GM10847 (cell line): ENCODE measurements around the gene AP5Z1.

Source experiments
- POLR2A ChIP-seq: IDR thresholded peaks from 2 replicates; pipeline ENCODE4 v1.6.1; 2011; ENCODE audit not compliant: insufficient read length; ENCODE audit errors: extremely low read depth

Gene AP5Z1

GRCh38 chr7:4788627-4789189 lies 13.3 kb downstream of the AP5Z1 start:
- TF ChIP-seq POLR2A: no peak

DNA sequence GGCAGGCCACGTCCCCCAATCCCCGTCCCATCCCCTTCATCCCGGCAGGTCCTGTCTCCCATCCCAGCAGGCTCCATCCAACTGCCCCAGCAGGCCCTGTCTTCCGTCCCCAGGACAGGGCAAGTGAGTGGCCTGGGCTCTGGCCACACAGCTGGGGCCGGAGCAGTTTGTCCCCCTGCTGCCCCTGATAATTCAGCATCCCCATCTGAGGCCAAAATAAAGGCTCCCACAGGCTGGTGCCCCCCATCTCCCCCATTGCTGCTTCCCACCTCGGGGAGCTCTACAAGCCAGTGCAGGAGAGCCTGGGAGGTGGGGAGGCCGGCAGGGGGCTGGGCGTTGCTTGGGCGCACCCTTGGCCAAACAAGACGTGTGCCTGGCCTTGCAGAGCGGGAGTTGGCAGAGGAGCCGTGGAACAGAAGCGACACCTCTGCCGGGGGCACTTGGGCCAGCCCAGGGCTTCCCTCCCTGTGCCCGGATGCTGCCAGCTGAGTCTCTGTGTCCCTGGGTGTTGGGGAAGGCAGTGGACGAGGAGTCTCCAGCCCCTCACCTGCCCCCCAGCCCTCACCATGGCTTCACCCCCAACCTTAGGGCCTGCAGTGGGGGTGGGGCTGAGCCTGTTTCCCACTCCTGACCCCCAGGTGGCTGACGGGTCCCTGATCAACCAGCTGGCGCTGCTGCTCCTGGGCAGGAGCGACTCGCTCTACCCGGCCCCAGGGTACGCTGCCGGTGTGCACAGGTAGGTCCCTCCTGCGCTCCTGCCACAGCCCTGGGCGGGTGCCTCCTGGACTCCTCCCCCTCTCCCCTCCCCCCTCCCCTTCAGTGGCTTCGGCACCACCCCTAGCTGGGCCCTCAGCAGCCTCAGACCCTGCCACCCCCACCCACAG lies 14.0 kb downstream of the AP5Z1 start:
- no peak for TF ChIP-seq POLR2A

DNA sequence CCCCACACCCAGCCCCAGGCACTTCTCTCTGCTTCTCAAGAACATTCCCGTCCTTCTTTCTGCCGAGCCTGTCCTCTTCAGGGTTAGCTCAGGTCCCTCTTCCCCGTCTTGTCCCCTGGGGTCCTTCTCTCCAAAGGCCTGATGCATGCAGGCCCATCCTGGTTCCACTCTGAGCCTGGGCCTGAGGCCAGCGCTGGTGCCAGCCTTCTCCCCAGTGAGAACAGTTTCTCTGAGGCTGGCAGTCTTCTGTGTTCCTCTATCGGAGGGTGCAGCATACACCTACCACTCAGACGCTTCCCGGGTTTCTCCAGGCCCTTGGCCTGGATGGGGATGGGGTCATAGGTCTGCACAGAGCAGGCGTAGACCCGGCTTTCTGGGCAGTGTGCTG lies 14.6 kb downstream of the AP5Z1 start:
- no peak for TF ChIP-seq POLR2A

- TF ChIP-seq POLR2A: no peak
Observed at GRCh38 chr7:4790516-4790991, 15.1 kb downstream of the AP5Z1 start.

GRCh38 chr7:4791101-4791737 lies 15.8 kb downstream of the AP5Z1 start:
- TF ChIP-seq POLR2A: no peak

GRCh38 chr7:4791738-4792536 lies 16.5 kb downstream of the AP5Z1 start:
- no peak for TF ChIP-seq POLR2A

- TF ChIP-seq POLR2A: no peak
Observed at GRCh38 chr7:4792537-4793126, 17.2 kb downstream of the AP5Z1 start.

GRCh38 chr7:4794591-4795350 lies 19.3 kb downstream of the AP5Z1 start:
- no peak for TF ChIP-seq POLR2A

DNA sequence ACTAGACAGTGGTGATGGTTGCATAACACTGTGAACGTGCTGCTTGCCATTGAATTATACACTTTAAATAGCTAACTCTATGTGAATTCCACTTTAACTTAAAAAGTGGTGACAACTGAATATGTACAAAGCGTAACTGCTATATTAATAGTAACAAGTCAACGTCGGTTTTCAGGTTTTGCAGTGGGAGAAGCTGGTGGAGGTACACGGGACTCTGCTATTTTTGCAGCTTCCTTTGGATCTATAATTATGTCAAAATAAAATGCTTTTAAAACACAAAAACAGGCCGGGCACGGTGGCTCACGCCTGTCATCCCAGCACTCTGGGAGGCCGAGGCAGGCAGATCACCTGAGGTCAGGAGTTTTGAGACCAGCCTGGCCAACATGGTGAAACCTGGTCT lies 21.0 kb downstream of the AP5Z1 start:
- no peak for TF ChIP-seq POLR2A

- TF ChIP-seq POLR2A: no peak
Observed at GRCh38 chr7:4797858-4798705, 22.7 kb downstream of the AP5Z1 start.

GRCh38 chr7:4798706-4799235 lies 23.3 kb downstream of the AP5Z1 start:
- TF ChIP-seq POLR2A: no peak

DNA sequence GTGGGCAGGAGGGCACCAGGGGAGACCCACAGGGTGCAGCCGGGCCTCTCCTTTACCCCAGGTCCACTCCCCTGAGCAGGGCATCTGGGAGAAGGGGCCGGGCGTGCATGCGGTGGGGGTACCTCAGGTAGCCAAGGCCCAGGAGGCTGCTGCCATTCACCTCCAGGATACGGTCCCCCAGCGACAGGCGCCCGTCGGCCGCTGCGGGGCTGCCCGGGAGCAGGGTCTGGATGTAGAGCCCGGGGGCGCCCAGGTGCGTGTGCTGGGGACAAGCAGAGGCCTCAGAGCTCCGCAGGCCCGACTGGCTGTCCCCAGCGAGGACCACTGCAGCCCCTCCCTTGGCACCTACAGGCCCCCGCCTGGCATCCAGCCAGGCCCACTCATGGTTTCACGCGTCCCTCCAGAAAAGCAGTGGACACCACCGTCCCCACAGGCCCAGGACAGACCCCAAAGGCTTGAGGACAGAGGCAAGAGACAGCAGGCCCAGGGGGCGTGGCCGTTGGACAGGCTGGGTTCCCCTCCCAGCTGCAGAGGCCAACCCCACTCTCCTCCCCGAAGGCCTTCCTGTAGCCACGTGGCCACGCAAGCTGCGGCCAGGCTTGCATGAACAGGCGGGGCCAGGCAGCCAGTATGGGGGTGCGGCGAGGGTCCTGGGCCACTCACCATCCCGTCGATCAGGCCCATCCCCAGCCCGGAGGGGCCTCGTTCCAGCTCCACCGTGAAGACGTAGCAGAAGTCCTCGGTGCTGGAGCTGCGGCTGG lies 24.3 kb downstream of the AP5Z1 start:
- no peak for TF ChIP-seq POLR2A

DNA sequence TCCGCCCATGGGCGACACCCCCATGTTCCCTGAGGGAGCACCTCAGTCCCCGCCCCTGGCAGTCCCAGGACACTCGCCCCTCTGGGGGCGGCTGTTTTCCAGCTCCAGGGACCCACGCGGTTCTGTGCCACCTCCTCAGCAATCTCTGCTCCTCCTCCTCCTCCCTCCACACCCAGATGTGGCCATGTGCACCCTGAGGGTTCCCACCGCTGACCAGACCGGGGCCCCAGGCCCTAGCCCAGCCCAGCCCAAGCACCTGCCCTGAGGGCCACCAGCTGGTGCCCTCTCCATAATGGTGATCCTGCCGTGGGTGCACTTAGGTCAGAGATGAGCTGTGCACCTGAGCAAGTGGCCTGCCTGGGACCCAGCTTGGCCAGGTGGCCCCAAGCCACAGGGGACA lies 25.1 kb downstream of the AP5Z1 start:
- no peak for TF ChIP-seq POLR2A
